ENCODE measurements around the gene ASPA. TPM values are rescaled to one million over a fixed set of nuclear protein-coding genes. Genes with fewer than 3 reads are reported as not detected.

The ASPA gene
- total and polyA plus RNA-seq, 7 donors: 0.69 to 8.0 (median 1.2) TPM

- TF ChIP-seq CTCF (IDR thresholded peaks at IDR 0.05) (no peak), POLR2AphosphoS5 (IDR thresholded peaks at IDR 0.05) (no peak)
- intact Hi-C loops (cut with DNase I): no loop called here
- DNase-seq: peak; percentile 18
- no peak overlapping the region for H3K27ac ChIP-seq
- H3K9me3 ChIP-seq: no peaks in the 10 kb centered on the region
- no peaks in the 10 kb centered on the region for H3K27me3 ChIP-seq
- H3K4me1 ChIP-seq: no peaks in the 10 kb centered on the region
- 90 to 95% methylated on average over 2 of the region's 2 CpGs for WGBS, 2 donors
- no peaks in the 10 kb centered on the region for H3K36me3 ChIP-seq
- H3K4me3 ChIP-seq: no peak overlapping the region
Measured at GRCh38 chr17:3506054-3506453, 30.3 kb downstream of the ASPA start.

- Histone ChIP-seq H3K9me3 (no peaks in the 10 kb centered on the region), H3K4me1 (no peaks in the 10 kb centered on the region), H3K36me3 (no peaks in the 10 kb centered on the region), H3K27me3 (no peaks in the 10 kb centered on the region), H3K4me3 (no peak overlapping the region), H3K27ac (no peak overlapping the region)
- TF ChIP-seq POLR2A (IDR thresholded peaks at IDR 0.05) (no peak), CTCF (IDR thresholded peaks at IDR 0.05) (no peak), EP300 (IDR thresholded peaks at IDR 0.05) (no peak), POLR2AphosphoS5 (IDR thresholded peaks at IDR 0.05) (no peak)
- intact Hi-C loops (cut with DNase I): no loop called here
- 68 to 75% methylated on average over 1 of the region's 1 CpG for WGBS, 2 donors
- no peak for DNase-seq
Measured at GRCh38 chr17:3507071-3507470, 31.3 kb downstream of the ASPA start.

- H3K27me3 ChIP-seq: no peaks in the 10 kb centered on the region
- intact Hi-C loops (cut with DNase I): no loop called here
- no peak overlapping the region for H3K4me3 ChIP-seq
- no peaks in the 10 kb centered on the region for H3K36me3 ChIP-seq
- no peak for TF ChIP-seq POLR2AphosphoS5 (IDR thresholded peaks at IDR 0.05)
- no peak for TF ChIP-seq POLR2A (IDR thresholded peaks at IDR 0.05)
- no peak for TF ChIP-seq EP300 (IDR thresholded peaks at IDR 0.05)
- no peak for TF ChIP-seq CTCF (IDR thresholded peaks at IDR 0.05)
- no peaks in the 10 kb centered on the region for H3K9me3 ChIP-seq
- WGBS, 2 donors: 87 to 91% methylated on average over 3 of the region's 3 CpGs
- DNase-seq: no peak
- no peak overlapping the region for H3K27ac ChIP-seq
- H3K4me1 ChIP-seq: no peaks in the 10 kb centered on the region
Measured at GRCh38 chr17:3507869-3508268, 32.1 kb downstream of the ASPA start.

- 67 to 68% methylated on average over 7 of the region's 7 CpGs for WGBS, 2 donors
- Histone ChIP-seq H3K36me3 (no peaks in the 10 kb centered on the region), H3K27ac (no peak overlapping the region), H3K4me1 (peaks cover 0 to 10% (median 4%) of the 10 kb centered on the region in 4 donors), H3K9me3 (no peaks in the 10 kb centered on the region), H3K27me3 (no peaks in the 10 kb centered on the region), H3K4me3 (no peak overlapping the region)
- intact Hi-C loops (cut with DNase I): no loop called here
- no peak for TF ChIP-seq POLR2AphosphoS5 (IDR thresholded peaks at IDR 0.05)
- no peak for TF ChIP-seq CTCF (IDR thresholded peaks at IDR 0.05)
- no peak for TF ChIP-seq EP300 (IDR thresholded peaks at IDR 0.05)
- TF ChIP-seq POLR2A (IDR thresholded peaks at IDR 0.05): no peak
- DNase-seq: no peak
Measured at GRCh38 chr17:3510090-3510489, 34.3 kb downstream of the ASPA start.

GRCh38 chr17:3511852-3512504 lies 36.2 kb downstream of the ASPA start:
- no peaks in the 10 kb centered on the region for H3K36me3 ChIP-seq
- 78 to 79% methylated on average over 8 of the region's 8 CpGs for WGBS, 2 donors
- TF ChIP-seq EP300 (IDR thresholded peaks at IDR 0.05): no peak
- no peak for TF ChIP-seq POLR2AphosphoS5 (IDR thresholded peaks at IDR 0.05)
- TF ChIP-seq CTCF (IDR thresholded peaks at IDR 0.05): no peak
- TF ChIP-seq POLR2A (IDR thresholded peaks at IDR 0.05): no peak
- H3K27ac ChIP-seq: peak overlapping the region; percentile 51 to 81 (median 69)
- peaks cover 0 to 10% (median 4%) of the 10 kb centered on the region in 4 donors for H3K4me1 ChIP-seq
- H3K4me3 ChIP-seq: no peak overlapping the region
- H3K27me3 ChIP-seq: no peaks in the 10 kb centered on the region
- intact Hi-C loops (cut with DNase I): no loop called here
- no peaks in the 10 kb centered on the region for H3K9me3 ChIP-seq
- DNase-seq: peak; percentile 45

Data from sigmoid colon (tissue), 7 donors.